Daoy (cell line): Measurements from ENCODE around the gene LSM6. TPM values are rescaled to one million over a fixed set of nuclear protein-coding genes. Genes with fewer than 3 reads are reported as not detected.

Experiments used
- DNase-seq: peaks from one replicate; pipeline ENCODE4 v3.0.0-alpha.2; 2015; ENCODE audit warnings: low read depth
- total RNA-seq: library from RNA; depleted of rRNA; stranded (reverse); fragments of >200 nt; shearing (Covaris generic); gene quantifications from 2 replicates; pipeline ENCODE4 v1.2.3, GENCODE V29; 2014; rRNA removed

LSM6 gene
- total RNA-seq, result 60.6 and 109 TPM in 2 replicates

- peak; percentile 79 for DNase-seq
Measured at GRCh38 chr4:146175541-146176453, at the start of gene LSM6. Gene LSM6, plus strand, starts transcription at chr4:146175718. Its CDS starts 7,204 bp downstream, at chr4:146182922.

GRCh38 chr4:146132445-146132844 is 43.1 kb upstream of the LSM6 start:
- peak; percentile 3 for DNase-seq

- DNase-seq, result peak; percentile 48
Measured at GRCh38 chr4:146134761-146135445, 40.6 kb upstream of the LSM6 start.

- no peak for DNase-seq
Measured at GRCh38 chr4:146135941-146136340, 39.6 kb upstream of the LSM6 start.

- no peak for DNase-seq
Measured at GRCh38 chr4:146142768-146143167, 32.8 kb upstream of the LSM6 start.

GRCh38 chr4:146143888-146144287 is 31.6 kb upstream of the LSM6 start:
- DNase-seq, result no peak

- no peak for DNase-seq
Measured at GRCh38 chr4:146146918-146147317, 28.6 kb upstream of the LSM6 start.

GRCh38 chr4:146148021-146148420 is 27.5 kb upstream of the LSM6 start:
- no peak for DNase-seq

GRCh38 chr4:146154057-146154456 is 21.5 kb upstream of the LSM6 start:
- no peak for DNase-seq

GRCh38 chr4:146155152-146155724 is 20.3 kb upstream of the LSM6 start:
- no peak for DNase-seq

- no peak for DNase-seq
Measured at GRCh38 chr4:146158036-146158745, 17.3 kb upstream of the LSM6 start.

GRCh38 chr4:146159384-146160058 is 16.0 kb upstream of the LSM6 start:
- DNase-seq, result no peak

- no peak for DNase-seq
Measured at GRCh38 chr4:146161243-146161642, 14.3 kb upstream of the LSM6 start.

GRCh38 chr4:146165221-146165620 is 10.3 kb upstream of the LSM6 start:
- DNase-seq, result no peak

GRCh38 chr4:146165840-146166239 is 9.7 kb upstream of the LSM6 start:
- DNase-seq, result peak; percentile 16

GRCh38 chr4:146170149-146170548 is 5.4 kb upstream of the LSM6 start:
- no peak for DNase-seq

GRCh38 chr4:146176891-146177290 is 1.4 kb downstream of the LSM6 start:
- no peak for DNase-seq

GRCh38 chr4:146178126-146178525 is 2.6 kb downstream of the LSM6 start:
- no peak for DNase-seq

- DNase-seq, result no peak
Measured at GRCh38 chr4:146179784-146180370, 4.4 kb downstream of the LSM6 start.

GRCh38 chr4:146182443-146182842 is 6.9 kb downstream of the LSM6 start:
- DNase-seq, result no peak

GRCh38 chr4:146183209-146183608 is 7.7 kb downstream of the LSM6 start:
- DNase-seq, result no peak
